ENCODE results near the gene MTA1.
A peak's percentile ranks its signal among the peaks of the same experiment; 100 is the strongest.

MTA1 gene

DNA sequence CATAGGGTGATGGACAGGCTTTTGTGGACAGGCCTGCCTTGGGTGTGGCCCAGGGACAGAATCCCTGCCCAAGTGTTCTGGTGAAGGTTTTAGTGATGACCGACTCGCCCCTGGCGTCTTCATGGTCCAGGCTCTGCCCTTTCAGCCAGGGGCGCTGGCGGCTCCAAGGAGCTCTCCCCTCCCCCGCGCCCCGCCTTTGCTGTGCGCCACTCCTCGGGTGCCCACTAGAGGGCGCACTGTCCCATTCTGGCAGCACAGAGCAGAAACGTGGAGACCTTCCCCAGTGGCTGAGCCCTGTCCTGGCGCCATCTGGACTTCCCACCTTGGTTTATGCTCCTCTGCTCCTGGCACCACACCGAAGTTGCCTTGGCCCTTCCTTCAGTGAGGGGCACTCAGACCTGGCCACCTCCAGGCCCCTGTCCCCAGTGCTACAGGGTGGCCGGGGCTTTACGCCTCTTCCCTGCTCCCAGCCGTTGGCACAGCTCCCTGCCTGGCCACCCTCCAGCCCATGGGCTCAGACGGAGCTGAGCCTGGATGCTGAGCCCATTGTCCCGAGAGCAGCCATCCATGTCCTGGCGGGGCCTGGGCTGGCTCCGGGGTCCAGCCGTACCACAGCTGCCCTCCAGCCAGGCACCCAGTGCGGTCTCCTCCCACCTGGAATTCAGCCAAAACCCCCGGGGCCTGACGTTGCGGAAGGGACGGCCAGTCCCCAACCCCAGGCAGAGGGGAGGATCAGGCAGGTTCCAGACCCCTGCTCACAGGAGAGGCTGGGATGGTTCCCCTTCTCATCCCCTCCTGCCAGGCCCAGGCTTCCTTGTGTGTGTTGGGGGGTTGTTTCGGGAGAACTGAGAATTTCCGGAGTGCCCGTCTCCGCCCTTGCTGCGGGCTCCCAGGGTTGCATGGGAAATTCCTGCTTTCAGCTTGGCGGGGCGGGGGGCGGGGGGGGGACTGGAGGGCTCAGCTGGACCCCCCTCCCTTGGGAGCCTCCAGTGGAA lies 61.5 kb downstream of the MTA1 start:
- Histone ChIP-seq H3K79me2 (ENCODE audit: insufficient read depth, low read length) (no peaks in the 10 kb centered on the region), H3F3A (ENCODE audit: insufficient read depth, low read length) (no peaks in the 10 kb centered on the region), H3K27ac (ENCODE audit: low read depth, low read length, poor library complexity, severe bottlenecking) (no peak overlapping the region), H3K4me1 (ENCODE audit: insufficient read depth, low read length, severe bottlenecking) (peaks cover 18% of the 10 kb centered on the region), H3K4me2 (ENCODE audit: low read length) (peak overlapping the region; percentile 56), H3K36me3 (ENCODE audit: insufficient read depth, low read length) (no peaks in the 10 kb centered on the region), H3K9me2 (ENCODE audit: low read depth, low read length) (no peaks in the 10 kb centered on the region), H3K27me3 (ENCODE audit: insufficient read depth, low read length) (peaks cover 33% of the 10 kb centered on the region), H3K4me3 (ENCODE audit: low read depth, low read length, poor library complexity, severe bottlenecking) (peak overlapping the region; percentile 41), H3K9ac (ENCODE audit: low read length) (peak overlapping the region; percentile 28; the same call in 1 of the 2 replicates), H4K20me1 (ENCODE audit: insufficient read depth, low read length) (no peaks in the 10 kb centered on the region), H2AFZ (ENCODE audit: low read length) (no peak overlapping the region), H3K9me3 (ENCODE audit: low read length) (no peaks in the 10 kb centered on the region)
- no peak for TF ChIP-seq EZH2 (IDR thresholded peaks at IDR 0.05; ENCODE audit: borderline replicate concordance, low read length)
- TF ChIP-seq, protein P1, sequence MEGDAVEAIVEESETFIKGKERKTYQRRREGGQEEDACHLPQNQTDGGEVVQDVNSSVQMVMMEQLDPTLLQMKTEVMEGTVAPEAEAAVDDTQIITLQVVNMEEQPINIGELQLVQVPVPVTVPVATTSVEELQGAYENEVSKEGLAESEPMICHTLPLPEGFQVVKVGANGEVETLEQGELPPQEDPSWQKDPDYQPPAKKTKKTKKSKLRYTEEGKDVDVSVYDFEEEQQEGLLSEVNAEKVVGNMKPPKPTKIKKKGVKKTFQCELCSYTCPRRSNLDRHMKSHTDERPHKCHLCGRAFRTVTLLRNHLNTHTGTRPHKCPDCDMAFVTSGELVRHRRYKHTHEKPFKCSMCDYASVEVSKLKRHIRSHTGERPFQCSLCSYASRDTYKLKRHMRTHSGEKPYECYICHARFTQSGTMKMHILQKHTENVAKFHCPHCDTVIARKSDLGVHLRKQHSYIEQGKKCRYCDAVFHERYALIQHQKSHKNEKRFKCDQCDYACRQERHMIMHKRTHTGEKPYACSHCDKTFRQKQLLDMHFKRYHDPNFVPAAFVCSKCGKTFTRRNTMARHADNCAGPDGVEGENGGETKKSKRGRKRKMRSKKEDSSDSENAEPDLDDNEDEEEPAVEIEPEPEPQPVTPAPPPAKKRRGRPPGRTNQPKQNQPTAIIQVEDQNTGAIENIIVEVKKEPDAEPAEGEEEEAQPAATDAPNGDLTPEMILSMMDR (IDR thresholded peaks at IDR 0.05; ENCODE audit: low read length): peak; percentile 99

DNA sequence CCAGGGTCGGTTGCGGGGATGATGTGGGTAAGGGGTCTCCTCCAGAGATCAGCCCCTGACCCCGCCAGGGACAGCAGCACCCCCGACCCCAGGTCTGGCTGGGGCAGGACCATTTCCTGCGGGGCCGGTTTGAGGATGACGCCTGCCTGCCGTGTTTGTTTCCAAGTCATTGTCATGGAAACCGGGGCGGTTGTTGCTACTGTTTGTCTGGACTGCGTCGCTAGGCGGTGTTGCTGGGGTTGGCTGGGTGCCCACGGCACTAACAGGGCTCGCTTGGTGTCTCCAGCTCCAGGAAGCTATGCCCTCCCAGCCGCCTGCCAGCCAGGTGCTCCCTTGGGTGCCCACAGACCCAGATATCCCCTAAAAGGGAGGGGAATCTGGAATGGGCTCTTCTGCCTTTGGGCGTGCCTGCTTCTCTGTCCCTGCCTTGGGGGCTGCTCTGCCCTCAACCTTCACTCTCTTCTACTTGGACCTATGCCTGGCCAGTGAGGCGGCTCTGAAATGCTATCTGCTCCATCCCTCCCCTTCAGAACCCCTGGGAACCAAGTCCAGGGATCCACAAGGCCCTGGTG lies 62.3 kb downstream of the MTA1 start:
- peaks cover 25% of the 10 kb centered on the region for H3K4me1 ChIP-seq (ENCODE audit: insufficient read depth, low read length, severe bottlenecking)
- no peaks in the 10 kb centered on the region for H3K9me3 ChIP-seq (ENCODE audit: low read length)
- H3K4me2 ChIP-seq (ENCODE audit: low read length): peak overlapping the region; percentile 25; the same call in 1 of the 2 replicates
- no peak overlapping the region for H3K9ac ChIP-seq (ENCODE audit: low read length)
- TF ChIP-seq, protein P1 (IDR thresholded peaks at IDR 0.05; ENCODE audit: low read length): peak; percentile 38; the same call in 1 of the 2 replicates
- no peak for TF ChIP-seq EZH2 (IDR thresholded peaks at IDR 0.05; ENCODE audit: borderline replicate concordance, low read length)
- H3K27ac ChIP-seq (ENCODE audit: low read depth, low read length, poor library complexity, severe bottlenecking): no peak overlapping the region
- no peaks in the 10 kb centered on the region for H3K79me2 ChIP-seq (ENCODE audit: insufficient read depth, low read length)
- H3K36me3 ChIP-seq (ENCODE audit: insufficient read depth, low read length): no peaks in the 10 kb centered on the region
- H3K27me3 ChIP-seq (ENCODE audit: insufficient read depth, low read length): peaks cover 32% of the 10 kb centered on the region
- no peak overlapping the region for H3K4me3 ChIP-seq (ENCODE audit: low read depth, low read length, poor library complexity, severe bottlenecking)
- no peaks in the 10 kb centered on the region for H3K9me2 ChIP-seq (ENCODE audit: low read depth, low read length)
- H2AFZ ChIP-seq (ENCODE audit: low read length): no peak overlapping the region
- no peaks in the 10 kb centered on the region for H3F3A ChIP-seq (ENCODE audit: insufficient read depth, low read length)
- no peaks in the 10 kb centered on the region for H4K20me1 ChIP-seq (ENCODE audit: insufficient read depth, low read length)

DNA sequence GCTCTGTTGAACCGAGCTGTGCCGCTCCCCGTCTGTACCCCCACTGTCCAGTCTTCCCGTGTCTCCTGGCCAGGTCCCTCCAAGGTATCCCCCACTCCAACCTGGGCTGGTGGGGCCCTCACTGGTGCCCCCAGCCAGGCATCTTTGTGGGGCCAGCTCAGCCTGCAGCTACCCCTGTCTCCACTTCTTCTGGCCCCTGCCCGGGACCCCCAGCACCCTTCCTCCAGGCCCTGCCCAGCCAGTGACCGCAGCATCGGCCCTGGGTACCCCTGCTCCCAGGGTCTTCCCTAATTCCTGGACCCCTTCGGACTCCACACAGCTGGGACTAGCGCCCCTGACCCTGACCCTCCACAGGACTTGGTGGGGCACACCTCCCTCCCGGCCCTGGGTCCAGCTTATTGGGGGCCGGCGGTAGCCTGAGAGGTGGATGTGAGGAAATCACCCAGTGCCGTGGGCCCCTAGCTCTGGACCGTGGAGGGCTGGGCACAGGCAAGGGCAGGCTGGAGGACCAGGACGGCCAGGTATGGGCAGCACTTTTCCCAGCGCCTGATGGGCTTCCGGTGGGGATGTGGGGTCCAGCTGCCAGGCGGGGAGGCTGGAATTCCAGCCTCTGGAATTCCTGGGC lies 63.0 kb downstream of the MTA1 start:
- no peak overlapping the region for H3K27ac ChIP-seq (ENCODE audit: low read depth, low read length, poor library complexity, severe bottlenecking)
- no peak overlapping the region for H2AFZ ChIP-seq (ENCODE audit: low read length)

More for the DNA sequence above, 63.0 kb downstream of the MTA1 start:
- H3F3A ChIP-seq (ENCODE audit: insufficient read depth, low read length): no peaks in the 10 kb centered on the region
- no peak overlapping the region for H3K4me3 ChIP-seq (ENCODE audit: low read depth, low read length, poor library complexity, severe bottlenecking)
- H3K4me2 ChIP-seq (ENCODE audit: low read length): peak overlapping the region; percentile 25; the same call in 1 of the 2 replicates
- H3K27me3 ChIP-seq (ENCODE audit: insufficient read depth, low read length): peaks cover 26% of the 10 kb centered on the region
- H3K9ac ChIP-seq (ENCODE audit: low read length): no peak overlapping the region
- TF ChIP-seq, protein P1 (IDR thresholded peaks at IDR 0.05; ENCODE audit: low read length): no peak
- no peak for TF ChIP-seq EZH2 (IDR thresholded peaks at IDR 0.05; ENCODE audit: borderline replicate concordance, low read length)
- H3K4me1 ChIP-seq (ENCODE audit: insufficient read depth, low read length, severe bottlenecking): peaks cover 32% of the 10 kb centered on the region
- no peaks in the 10 kb centered on the region for H3K9me2 ChIP-seq (ENCODE audit: low read depth, low read length)
- no peaks in the 10 kb centered on the region for H3K79me2 ChIP-seq (ENCODE audit: insufficient read depth, low read length)
- H4K20me1 ChIP-seq (ENCODE audit: insufficient read depth, low read length): no peaks in the 10 kb centered on the region
- H3K9me3 ChIP-seq (ENCODE audit: low read length): no peaks in the 10 kb centered on the region
- H3K36me3 ChIP-seq (ENCODE audit: insufficient read depth, low read length): no peaks in the 10 kb centered on the region
